Measurements from ENCODE around the gene MRAS.
"Not testable (repeated sequence)": the region's sequence is repeated elsewhere in the genome, so short reads cannot be mapped to it uniquely, and the experiment has no call there.

MRAS gene

GRCh38 chr3:138369151-138369900, 20.9 kb downstream of the MRAS start:
- no peak for DNase-seq

GRCh38 chr3:138370321-138370720, 21.9 kb downstream of the MRAS start:
- DNase-seq = no peak

- no peak for DNase-seq
Measured at GRCh38 chr3:138371070-138371965, 22.9 kb downstream of the MRAS start.

- DNase-seq = no peak
Measured at GRCh38 chr3:138373087-138373735, 24.8 kb downstream of the MRAS start.

GRCh38 chr3:138373736-138374094, 25.3 kb downstream of the MRAS start:
- no peak for DNase-seq

GRCh38 chr3:138374573-138375134, 26.3 kb downstream of the MRAS start:
- DNase-seq = no peak

GRCh38 chr3:138375447-138375846, 27.1 kb downstream of the MRAS start:
- no peak for DNase-seq

- no peak for DNase-seq
Measured at GRCh38 chr3:138376663-138377062, 28.3 kb downstream of the MRAS start.

GRCh38 chr3:138377212-138377611, 28.8 kb downstream of the MRAS start:
- not testable (repeated sequence) for DNase-seq

- DNase-seq = no peak
Measured at GRCh38 chr3:138377804-138378203, 29.4 kb downstream of the MRAS start.

GRCh38 chr3:138378331-138378730, 30.0 kb downstream of the MRAS start:
- DNase-seq = no peak

- no peak for DNase-seq
Measured at GRCh38 chr3:138378990-138379389, 30.6 kb downstream of the MRAS start.

GRCh38 chr3:138381413-138381901, 33.1 kb downstream of the MRAS start:
- DNase-seq = no peak

- no peak for DNase-seq
Measured at GRCh38 chr3:138381950-138382715, 33.8 kb downstream of the MRAS start.

- DNase-seq = no peak
Measured at GRCh38 chr3:138383715-138384465, 35.5 kb downstream of the MRAS start.

- no peak for DNase-seq
Measured at GRCh38 chr3:138384531-138384930, 36.2 kb downstream of the MRAS start.

GRCh38 chr3:138384976-138385375, 36.6 kb downstream of the MRAS start:
- no peak for DNase-seq

- no peak for DNase-seq
Measured at GRCh38 chr3:138389144-138389601, 40.8 kb downstream of the MRAS start.

- DNase-seq = no peak
Measured at GRCh38 chr3:138389841-138390581, 41.6 kb downstream of the MRAS start.

- DNase-seq = no peak
Measured at GRCh38 chr3:138390582-138390932, 42.2 kb downstream of the MRAS start.

GRCh38 chr3:138394156-138394555, 45.8 kb downstream of the MRAS start:
- DNase-seq = no peak
